ENCODE measurements around the gene EID1.

The EID1 gene

GRCh38 chr15:48868023-48868422 is 9.9 kb upstream of the EID1 start:
- H3K27me3 ChIP-seq (ENCODE audit: control insufficient read depth in 5 of 5, insufficient read depth in 4 of 5, low read length in 5 of 5) = peaks cover 0 to 4% (median 0%) of the 10 kb centered on the region in 5 donors
- no peaks in the 10 kb centered on the region for H3K9me3 ChIP-seq (ENCODE audit: control insufficient read depth in 5 of 5, low read length in 5 of 5)
- H3K4me1 ChIP-seq (ENCODE audit: control insufficient read depth in 5 of 5, insufficient read depth in 5 of 5, low read length in 5 of 5) = peaks cover 0 to 5% (median 0%) of the 10 kb centered on the region in 5 donors
- no peak overlapping the region for H3K9ac ChIP-seq (ENCODE audit: low read length in 5 of 5)
- no peak overlapping the region for H3K4me3 ChIP-seq (ENCODE audit: low read depth in 1 of 5, low read length in 5 of 5)
- H3K36me3 ChIP-seq (ENCODE audit: control insufficient read depth in 5 of 5, insufficient read depth in 5 of 5, low read length in 5 of 5) = no peaks in the 10 kb centered on the region
- no peak overlapping the region for H3K27ac ChIP-seq (ENCODE audit: low read depth, low read length)

- H3K9me3 ChIP-seq (ENCODE audit: control insufficient read depth in 5 of 5, low read length in 5 of 5) = no peaks in the 10 kb centered on the region
- peaks cover 0 to 5% (median 0%) of the 10 kb centered on the region in 5 donors for H3K4me1 ChIP-seq (ENCODE audit: control insufficient read depth in 5 of 5, insufficient read depth in 5 of 5, low read length in 5 of 5)
- no peak overlapping the region for H3K4me3 ChIP-seq (ENCODE audit: low read depth in 1 of 5, low read length in 5 of 5)
- no peaks in the 10 kb centered on the region for H3K36me3 ChIP-seq (ENCODE audit: control insufficient read depth in 5 of 5, insufficient read depth in 5 of 5, low read length in 5 of 5)
- peaks cover 0 to 4% (median 0%) of the 10 kb centered on the region in 5 donors for H3K27me3 ChIP-seq (ENCODE audit: control insufficient read depth in 5 of 5, insufficient read depth in 4 of 5, low read length in 5 of 5)
- H3K27ac ChIP-seq (ENCODE audit: low read depth, low read length) = peak overlapping the region; percentile 58
- H3K9ac ChIP-seq (ENCODE audit: low read length in 5 of 5) = no peak overlapping the region
Observed at GRCh38 chr15:48868536-48868935, 9.4 kb upstream of the EID1 start.

GRCh38 chr15:48869966-48870365 is 8.0 kb upstream of the EID1 start:
- Histone ChIP-seq H3K27ac (ENCODE audit: low read depth, low read length) (no peak overlapping the region), H3K9me3 (ENCODE audit: control insufficient read depth in 5 of 5, low read length in 5 of 5) (no peaks in the 10 kb centered on the region), H3K9ac (ENCODE audit: low read length in 5 of 5) (no peak overlapping the region), H3K36me3 (ENCODE audit: control insufficient read depth in 5 of 5, insufficient read depth in 5 of 5, low read length in 5 of 5) (no peaks in the 10 kb centered on the region), H3K4me3 (ENCODE audit: low read depth in 1 of 5, low read length in 5 of 5) (no peak overlapping the region), H3K27me3 (ENCODE audit: control insufficient read depth in 5 of 5, insufficient read depth in 4 of 5, low read length in 5 of 5) (peaks cover 0 to 4% (median 0%) of the 10 kb centered on the region in 5 donors), H3K4me1 (ENCODE audit: control insufficient read depth in 5 of 5, insufficient read depth in 5 of 5, low read length in 5 of 5) (peaks cover 0 to 5% (median 0%) of the 10 kb centered on the region in 5 donors)

GRCh38 chr15:48871542-48871941 is 6.4 kb upstream of the EID1 start:
- Histone ChIP-seq H3K27ac (ENCODE audit: low read depth, low read length) (no peak overlapping the region), H3K4me3 (ENCODE audit: low read depth in 1 of 5, low read length in 5 of 5) (no peak overlapping the region), H3K9ac (ENCODE audit: low read length in 5 of 5) (no peak overlapping the region), H3K9me3 (ENCODE audit: control insufficient read depth in 5 of 5, low read length in 5 of 5) (no peaks in the 10 kb centered on the region), H3K36me3 (ENCODE audit: control insufficient read depth in 5 of 5, insufficient read depth in 5 of 5, low read length in 5 of 5) (no peaks in the 10 kb centered on the region), H3K27me3 (ENCODE audit: control insufficient read depth in 5 of 5, insufficient read depth in 4 of 5, low read length in 5 of 5) (peaks cover 0 to 4% (median 0%) of the 10 kb centered on the region in 5 donors), H3K4me1 (ENCODE audit: control insufficient read depth in 5 of 5, insufficient read depth in 5 of 5, low read length in 5 of 5) (peaks cover 0 to 5% (median 0%) of the 10 kb centered on the region in 5 donors)

GRCh38 chr15:48872632-48873031 is 5.3 kb upstream of the EID1 start:
- H3K4me1 ChIP-seq (ENCODE audit: control insufficient read depth in 5 of 5, insufficient read depth in 5 of 5, low read length in 5 of 5) = peaks cover 0 to 8% (median 4%) of the 10 kb centered on the region in 5 donors

GRCh38 chr15:48875241-48875960 is 2.5 kb upstream of the EID1 start:
- H3K36me3 ChIP-seq (ENCODE audit: control insufficient read depth in 5 of 5, insufficient read depth in 5 of 5, low read length in 5 of 5) = no peaks in the 10 kb centered on the region
- no peak overlapping the region for H3K27ac ChIP-seq (ENCODE audit: low read depth, low read length)
- H3K27me3 ChIP-seq (ENCODE audit: control insufficient read depth in 5 of 5, insufficient read depth in 4 of 5, low read length in 5 of 5) = peaks cover 0 to 4% (median 0%) of the 10 kb centered on the region in 5 donors
- no peak overlapping the region for H3K9ac ChIP-seq (ENCODE audit: low read length in 5 of 5)
- H3K9me3 ChIP-seq (ENCODE audit: control insufficient read depth in 5 of 5, low read length in 5 of 5) = no peaks in the 10 kb centered on the region
- no peak overlapping the region for H3K4me3 ChIP-seq (ENCODE audit: low read depth in 1 of 5, low read length in 5 of 5)
- H3K4me1 ChIP-seq (ENCODE audit: control insufficient read depth in 5 of 5, insufficient read depth in 5 of 5, low read length in 5 of 5) = peaks cover 0 to 22% (median 17%) of the 10 kb centered on the region in 5 donors

More at GRCh38 chr15:48872632-48873031, 5.3 kb upstream of the EID1 start:
- Histone ChIP-seq H3K9me3 (ENCODE audit: control insufficient read depth in 5 of 5, low read length in 5 of 5) (no peaks in the 10 kb centered on the region), H3K9ac (ENCODE audit: low read length in 5 of 5) (no peak overlapping the region), H3K27me3 (ENCODE audit: control insufficient read depth in 5 of 5, insufficient read depth in 4 of 5, low read length in 5 of 5) (peaks cover 0 to 4% (median 0%) of the 10 kb centered on the region in 5 donors), H3K27ac (ENCODE audit: low read depth, low read length) (no peak overlapping the region), H3K4me3 (ENCODE audit: low read depth in 1 of 5, low read length in 5 of 5) (no peak overlapping the region), H3K36me3 (ENCODE audit: control insufficient read depth in 5 of 5, insufficient read depth in 5 of 5, low read length in 5 of 5) (no peaks in the 10 kb centered on the region)

- Histone ChIP-seq H3K27me3 (ENCODE audit: control insufficient read depth in 5 of 5, insufficient read depth in 4 of 5, low read length in 5 of 5) (peaks cover 0 to 4% (median 0%) of the 10 kb centered on the region in 5 donors), H3K9ac (ENCODE audit: low read length in 5 of 5) (no peak overlapping the region), H3K27ac (ENCODE audit: low read depth, low read length) (no peak overlapping the region), H3K4me3 (ENCODE audit: low read depth in 1 of 5, low read length in 5 of 5) (no peak overlapping the region), H3K36me3 (ENCODE audit: control insufficient read depth in 5 of 5, insufficient read depth in 5 of 5, low read length in 5 of 5) (no peaks in the 10 kb centered on the region), H3K9me3 (ENCODE audit: control insufficient read depth in 5 of 5, low read length in 5 of 5) (no peaks in the 10 kb centered on the region), H3K4me1 (ENCODE audit: control insufficient read depth in 5 of 5, insufficient read depth in 5 of 5, low read length in 5 of 5) (peaks cover 0 to 22% (median 17%) of the 10 kb centered on the region in 5 donors)
Observed at GRCh38 chr15:48876057-48876456, 1.9 kb upstream of the EID1 start.

GRCh38 chr15:48880070-48880634 is 2.2 kb downstream of the EID1 start:
- no peak overlapping the region for H3K27ac ChIP-seq (ENCODE audit: low read depth, low read length)
- H3K9me3 ChIP-seq (ENCODE audit: control insufficient read depth in 5 of 5, low read length in 5 of 5) = no peaks in the 10 kb centered on the region
- peaks cover 0 to 22% (median 17%) of the 10 kb centered on the region in 5 donors for H3K4me1 ChIP-seq (ENCODE audit: control insufficient read depth in 5 of 5, insufficient read depth in 5 of 5, low read length in 5 of 5)
- no peak overlapping the region for H3K4me3 ChIP-seq (ENCODE audit: low read depth in 1 of 5, low read length in 5 of 5)
- peak overlapping the region in 1 of 5 donors; percentile 12 for H3K9ac ChIP-seq (ENCODE audit: low read length in 5 of 5)
- H3K27me3 ChIP-seq (ENCODE audit: control insufficient read depth in 5 of 5, insufficient read depth in 4 of 5, low read length in 5 of 5) = no peaks in the 10 kb centered on the region
- no peaks in the 10 kb centered on the region for H3K36me3 ChIP-seq (ENCODE audit: control insufficient read depth in 5 of 5, insufficient read depth in 5 of 5, low read length in 5 of 5)

- Histone ChIP-seq H3K4me3 (ENCODE audit: low read depth in 1 of 5, low read length in 5 of 5) (no peak overlapping the region), H3K9me3 (ENCODE audit: control insufficient read depth in 5 of 5, low read length in 5 of 5) (no peaks in the 10 kb centered on the region), H3K36me3 (ENCODE audit: control insufficient read depth in 5 of 5, insufficient read depth in 5 of 5, low read length in 5 of 5) (no peaks in the 10 kb centered on the region), H3K4me1 (ENCODE audit: control insufficient read depth in 5 of 5, insufficient read depth in 5 of 5, low read length in 5 of 5) (peaks cover 0 to 12% (median 7%) of the 10 kb centered on the region in 5 donors), H3K9ac (ENCODE audit: low read length in 5 of 5) (no peak overlapping the region), H3K27ac (ENCODE audit: low read depth, low read length) (no peak overlapping the region), H3K27me3 (ENCODE audit: control insufficient read depth in 5 of 5, insufficient read depth in 4 of 5, low read length in 5 of 5) (no peaks in the 10 kb centered on the region)
Observed at GRCh38 chr15:48883699-48884098, 5.8 kb downstream of the EID1 start.

GRCh38 chr15:48887144-48887543 is 9.2 kb downstream of the EID1 start:
- H3K27ac ChIP-seq (ENCODE audit: low read depth, low read length) = no peak overlapping the region
- H3K4me3 ChIP-seq (ENCODE audit: low read depth in 1 of 5, low read length in 5 of 5) = no peak overlapping the region
- H3K9me3 ChIP-seq (ENCODE audit: control insufficient read depth in 5 of 5, low read length in 5 of 5) = no peaks in the 10 kb centered on the region
- no peaks in the 10 kb centered on the region for H3K36me3 ChIP-seq (ENCODE audit: control insufficient read depth in 5 of 5, insufficient read depth in 5 of 5, low read length in 5 of 5)
- no peaks in the 10 kb centered on the region for H3K27me3 ChIP-seq (ENCODE audit: control insufficient read depth in 5 of 5, insufficient read depth in 4 of 5, low read length in 5 of 5)
- no peak overlapping the region for H3K9ac ChIP-seq (ENCODE audit: low read length in 5 of 5)
- no peaks in the 10 kb centered on the region for H3K4me1 ChIP-seq (ENCODE audit: control insufficient read depth in 5 of 5, insufficient read depth in 5 of 5, low read length in 5 of 5)

Measured in subcutaneous abdominal adipose tissue (tissue), 5 donors.